Heart left ventricle (tissue), 13 donors: ENCODE results near the gene DSCAM.

Experiments used
- POLR2A ChIP-seq, 2 donors: fragments of 450-650 bp; IDR thresholded peaks; one replicate each; pipeline ENCODE4 v1.6.1; 2017; ENCODE audit warnings: antibody characterized with exemption in 2 of 2, mild to moderate bottlenecking in 2 of 2, moderate library complexity in 2 of 2
- TF ChIP-seq, protein P1 (sequence below), 12 donors: fragments of 200-600 bp; sonication (generic) in 4 of 12; IDR thresholded peaks; one replicate each; pipeline versions ENCODE4 v1.5.0 to v1.8.0; 2018 to 2022; ENCODE audit warnings: antibody characterized with exemption in 12 of 12, mild to moderate bottlenecking in 5 of 12
- donor health status: ischemic (EF 13 %, LVEDD 7.1; RV severe dilation, severe dysfunction).
- donor health status: DM: no; HTN: yes; CAD: no.
- donor health status: DM: no; HTN: no; CAD: no.
- donor health status: ischemic (EF 25% LVEDD 6.9; RV normal size, moderate dysfunction).
- donor health status: ischemic (EF 25% LVEDD 5.7; RV mildly dilated, moderate dysfunction).
- donor health status: ischemic (EF 35%, LVEDD 5.7; RV mildly dilated, moderate dysfunction).
- donor health status: nonischemic (EF 11% LVEDD 7.7; RV severe dilation, severe dysfunction).
- donor health status: DM: yes; HTN: yes; CAD: no.
- donor health status: PGD.
- donor health status: ischemic (EF 29% LVEDD 5.4; RV normal size, mild dysfunction).
- donor health status: nonischemic (EF 23%, LVEDD 6.1; RV moderate dilation, normal function).

DNA sequence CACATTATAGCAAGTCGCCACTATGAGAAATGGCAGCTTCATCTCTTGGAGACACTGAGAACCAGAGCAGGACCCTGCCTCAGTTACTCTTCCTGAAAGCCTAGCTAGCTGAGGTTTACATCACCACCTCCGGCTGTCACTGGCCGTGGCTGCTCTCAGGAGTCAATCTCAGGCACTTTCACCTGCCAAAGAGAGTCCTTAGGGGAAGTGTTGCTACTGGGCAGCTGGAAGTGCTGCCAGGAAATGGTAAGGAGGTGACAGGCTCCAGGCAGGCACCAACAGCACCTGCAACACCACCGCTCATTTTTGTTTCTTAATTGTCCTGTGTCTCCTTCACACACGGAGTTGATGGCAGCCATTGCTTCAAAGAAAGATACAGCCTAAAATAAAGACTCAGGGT lies 92.5 kb downstream of the DSCAM start:
- TF ChIP-seq, protein P1, sequence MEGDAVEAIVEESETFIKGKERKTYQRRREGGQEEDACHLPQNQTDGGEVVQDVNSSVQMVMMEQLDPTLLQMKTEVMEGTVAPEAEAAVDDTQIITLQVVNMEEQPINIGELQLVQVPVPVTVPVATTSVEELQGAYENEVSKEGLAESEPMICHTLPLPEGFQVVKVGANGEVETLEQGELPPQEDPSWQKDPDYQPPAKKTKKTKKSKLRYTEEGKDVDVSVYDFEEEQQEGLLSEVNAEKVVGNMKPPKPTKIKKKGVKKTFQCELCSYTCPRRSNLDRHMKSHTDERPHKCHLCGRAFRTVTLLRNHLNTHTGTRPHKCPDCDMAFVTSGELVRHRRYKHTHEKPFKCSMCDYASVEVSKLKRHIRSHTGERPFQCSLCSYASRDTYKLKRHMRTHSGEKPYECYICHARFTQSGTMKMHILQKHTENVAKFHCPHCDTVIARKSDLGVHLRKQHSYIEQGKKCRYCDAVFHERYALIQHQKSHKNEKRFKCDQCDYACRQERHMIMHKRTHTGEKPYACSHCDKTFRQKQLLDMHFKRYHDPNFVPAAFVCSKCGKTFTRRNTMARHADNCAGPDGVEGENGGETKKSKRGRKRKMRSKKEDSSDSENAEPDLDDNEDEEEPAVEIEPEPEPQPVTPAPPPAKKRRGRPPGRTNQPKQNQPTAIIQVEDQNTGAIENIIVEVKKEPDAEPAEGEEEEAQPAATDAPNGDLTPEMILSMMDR (IDR thresholded peaks at IDR 0.05), result no peak
- TF ChIP-seq POLR2A (IDR thresholded peaks at IDR 0.05), result no peak
